GM19238 (cell line): ENCODE measurements around the gene MAPK6.
A peak's percentile ranks its signal among the peaks of the same experiment; 100 is the strongest.
"Not testable (repeated sequence)": the region's sequence is repeated elsewhere in the genome, so short reads cannot be mapped to it uniquely, and the experiment has no call there.

Experiments
- DNase-seq: peaks from one replicate; pipeline ENCODE4 v3.0.0; 2011; ENCODE audit warnings: low spot score; ENCODE audit not compliant: insufficient read length

Gene MAPK6

DNA sequence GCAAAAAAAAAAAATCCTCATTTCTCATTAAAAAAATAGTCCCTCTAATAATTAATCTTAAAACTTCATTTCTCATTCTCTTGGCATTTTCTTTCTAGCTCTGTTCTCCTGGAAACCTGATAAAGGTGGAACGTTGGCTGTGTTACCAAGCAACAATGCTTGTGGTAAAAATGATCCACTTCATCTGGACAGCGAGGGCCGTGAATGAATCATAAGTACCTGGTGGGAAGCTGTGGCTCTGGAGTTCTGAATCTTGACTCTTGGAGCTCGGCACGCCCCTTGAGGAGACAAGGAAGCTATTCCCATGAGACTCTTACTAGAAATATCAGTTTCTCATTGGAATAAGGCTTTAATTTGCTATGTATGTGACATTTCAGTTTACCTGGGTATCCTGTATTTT lies 61.0 kb downstream of the MAPK6 start:
- DNase-seq = no peak

DNA sequence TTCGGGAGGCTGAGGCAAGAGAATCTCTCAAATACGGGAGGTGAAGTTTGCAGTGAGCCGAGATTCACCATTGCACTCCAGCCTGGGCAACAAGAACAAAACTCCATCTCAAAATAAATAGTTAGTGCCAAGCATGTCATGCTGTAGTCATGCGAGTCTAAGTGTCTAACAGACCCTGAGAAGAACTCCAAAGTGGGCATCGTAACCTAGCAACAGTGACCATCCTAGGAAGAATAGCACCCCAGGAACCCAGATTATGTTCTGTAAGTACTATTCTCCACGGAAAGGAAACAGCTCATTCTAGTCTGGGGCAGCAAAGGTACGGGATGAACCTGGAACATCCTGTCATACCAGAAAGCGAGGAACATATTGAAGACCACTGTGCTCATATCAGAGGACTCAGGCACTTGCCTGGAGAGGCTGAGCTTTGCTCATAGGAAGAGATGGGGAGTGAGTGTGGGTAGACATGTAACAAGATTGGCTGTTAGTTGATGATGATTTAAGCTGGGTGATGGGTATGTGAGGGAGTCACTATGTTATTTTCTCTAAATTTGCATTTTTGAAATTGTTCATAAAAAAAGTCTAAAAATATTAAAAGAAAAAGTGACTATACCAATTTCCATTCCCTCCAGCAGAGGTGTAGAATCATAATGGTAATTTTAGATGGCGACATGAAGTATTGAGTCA lies 61.8 kb downstream of the MAPK6 start:
- no peak for DNase-seq

DNA sequence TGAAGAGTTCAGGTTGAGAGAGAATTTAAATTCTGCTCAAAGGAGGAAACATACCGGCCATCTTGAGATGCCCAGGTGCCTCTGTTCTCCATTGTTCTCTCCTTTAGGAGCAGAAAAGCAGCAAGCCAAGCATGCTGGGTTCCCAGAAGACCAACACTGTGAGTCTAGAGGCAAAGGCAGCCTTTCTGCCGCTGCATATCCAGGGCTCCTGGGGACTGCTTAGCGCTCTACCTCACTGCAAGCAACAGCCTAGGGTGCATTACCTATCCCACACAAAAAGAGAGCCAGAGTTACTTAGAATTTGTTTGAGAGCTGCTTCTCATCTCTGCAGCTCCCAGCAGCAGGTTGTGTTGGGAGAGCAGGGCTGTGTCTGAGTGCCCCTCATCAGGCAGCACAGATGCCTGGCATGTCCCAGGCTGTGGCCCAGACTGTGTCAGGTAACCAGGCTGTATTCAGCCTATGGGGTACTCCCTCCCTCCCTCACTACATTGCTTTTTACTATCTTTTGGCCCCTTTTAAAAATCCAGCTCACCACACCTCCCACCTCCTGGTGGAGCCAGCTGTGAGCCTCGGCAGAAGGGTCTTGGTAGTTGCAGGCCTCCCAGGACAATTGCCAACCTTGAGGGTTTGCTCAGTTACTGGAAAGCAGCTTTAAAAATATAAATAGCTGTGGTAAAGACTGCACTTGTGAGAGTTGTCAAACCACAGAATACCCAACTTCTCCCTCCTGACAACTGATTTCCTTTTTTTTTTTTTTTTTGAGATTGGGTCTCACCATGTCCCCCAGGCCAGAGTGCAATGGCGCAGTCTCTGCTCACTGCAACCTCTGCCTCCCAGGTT lies 63.4 kb downstream of the MAPK6 start:
- DNase-seq = peak; percentile 40

DNA sequence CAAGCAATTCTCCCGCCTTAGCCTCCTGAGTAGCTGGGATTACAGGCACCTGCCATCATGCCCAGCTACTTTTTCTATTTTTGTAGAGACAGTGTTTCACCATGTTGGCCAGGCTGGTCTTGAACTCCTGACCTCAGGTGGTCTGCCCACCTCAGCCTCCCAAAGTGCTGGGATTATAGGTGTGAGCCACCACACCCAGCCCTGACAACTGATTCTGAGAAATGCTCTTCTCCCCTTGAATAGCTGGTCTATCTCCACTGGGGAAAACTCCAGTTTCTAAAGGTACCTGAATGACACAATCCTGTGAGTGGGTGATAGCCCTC lies 64.0 kb downstream of the MAPK6 start:
- DNase-seq = not testable (repeated sequence)

DNA sequence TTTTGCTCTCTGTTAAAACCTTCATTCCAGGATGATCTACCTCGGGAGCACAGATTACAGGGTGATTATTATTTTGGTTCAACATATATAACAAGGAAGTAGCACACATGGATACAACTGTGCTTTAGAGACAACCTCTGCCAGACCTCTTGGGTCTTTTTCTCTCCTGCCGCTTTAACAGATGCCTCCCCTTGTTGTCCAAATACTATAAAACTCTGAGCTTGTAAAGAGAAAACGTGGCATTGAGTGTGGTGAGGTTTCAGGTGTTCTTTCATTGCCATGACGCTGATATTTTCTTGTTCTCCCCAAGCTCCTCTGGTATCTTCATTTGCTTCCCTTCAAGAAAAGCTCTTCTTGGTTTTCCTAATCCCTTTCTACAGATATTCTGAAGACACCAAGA lies 64.6 kb downstream of the MAPK6 start:
- DNase-seq = no peak

DNA sequence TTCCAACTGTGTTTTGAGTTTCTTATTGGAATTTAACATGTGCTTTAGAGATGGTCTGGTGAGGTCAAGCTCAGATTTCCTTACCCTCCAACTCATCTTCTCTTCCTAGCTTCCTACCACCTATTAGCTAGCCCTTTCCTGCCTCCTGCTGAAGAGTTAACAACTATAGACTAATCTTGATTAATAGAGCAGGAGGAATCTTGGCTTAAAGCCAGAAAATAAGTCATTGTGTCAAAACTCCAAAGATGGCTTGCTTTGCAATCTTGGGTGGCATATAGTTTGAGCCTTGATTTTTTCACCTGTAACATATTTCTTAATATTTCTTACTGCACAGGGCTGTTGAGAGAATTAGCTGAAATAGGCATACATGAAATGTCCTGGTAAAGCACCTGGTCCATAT lies 66.3 kb downstream of the MAPK6 start:
- no peak for DNase-seq

DNA sequence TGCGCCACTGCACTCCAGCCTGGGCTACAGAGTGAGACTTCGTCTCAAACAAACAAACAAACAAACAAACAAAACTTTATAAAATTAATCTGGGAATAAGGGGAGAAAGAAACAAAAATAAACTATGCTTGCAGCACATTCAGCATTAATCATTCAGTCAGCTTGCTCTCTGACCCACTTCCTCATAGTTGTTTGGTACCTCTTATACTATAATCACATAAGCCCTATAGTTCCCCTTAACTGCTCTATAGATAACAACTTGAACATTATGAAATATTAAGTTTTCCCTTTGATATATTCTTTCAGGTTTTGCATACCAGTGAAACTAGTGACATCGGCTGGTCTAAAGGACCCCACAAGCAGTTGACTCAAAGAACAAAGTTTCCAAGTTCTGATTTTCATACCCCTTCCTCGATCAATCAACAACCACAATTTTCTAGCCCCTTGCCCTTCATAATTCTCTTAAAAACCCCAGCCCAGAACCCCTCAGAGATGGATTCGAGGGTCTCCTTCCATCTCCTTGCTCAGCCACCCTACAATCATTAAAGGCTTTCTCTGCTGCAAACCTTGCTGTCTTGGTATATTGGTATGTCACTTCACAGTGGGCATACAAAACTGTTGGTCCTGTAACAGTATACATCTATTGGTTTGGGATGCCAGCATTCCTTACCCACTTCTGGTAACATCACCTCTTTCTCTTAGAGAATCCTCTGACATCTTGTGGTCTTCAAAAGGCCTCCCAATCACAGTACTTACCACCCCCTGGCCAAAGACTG lies 67.2 kb downstream of the MAPK6 start:
- DNase-seq = no peak

DNA sequence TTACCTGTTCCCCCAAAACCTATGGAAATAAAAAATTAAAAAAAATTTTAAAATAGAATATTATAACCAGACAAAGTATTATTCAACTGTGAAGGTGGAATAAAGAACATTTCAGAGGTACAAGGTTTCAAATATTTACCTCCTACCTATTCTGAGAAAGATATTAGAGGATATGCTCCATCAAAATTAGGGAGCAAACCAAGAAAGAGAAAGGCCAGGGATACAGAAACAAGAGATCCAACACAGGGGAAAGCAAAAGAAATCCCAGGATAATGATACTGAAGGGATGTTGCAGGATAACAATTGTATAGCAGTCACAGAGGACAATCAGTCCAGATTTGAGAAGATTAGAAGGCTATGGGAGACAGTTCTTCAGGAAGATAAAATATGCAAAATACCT lies 71.2 kb downstream of the MAPK6 start:
- DNase-seq = no peak

DNA sequence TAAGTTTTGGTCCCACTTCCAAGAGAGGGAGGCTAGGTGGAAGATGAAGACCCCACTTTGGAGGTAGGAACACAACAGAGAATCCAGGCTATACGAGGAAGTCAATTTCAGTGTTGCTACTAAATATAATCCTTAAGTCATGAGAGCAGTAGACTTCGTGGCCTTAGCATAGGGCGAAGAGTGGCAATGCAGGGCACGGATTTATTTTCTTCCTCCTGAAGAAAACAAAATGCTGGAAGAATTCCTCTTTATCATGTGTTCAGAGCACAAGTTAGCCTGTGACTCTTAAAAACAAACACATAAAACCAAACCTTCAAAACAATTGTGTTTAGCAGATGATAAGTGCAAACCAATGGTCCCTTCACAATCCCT lies 74.1 kb downstream of the MAPK6 start:
- no peak for DNase-seq

DNA sequence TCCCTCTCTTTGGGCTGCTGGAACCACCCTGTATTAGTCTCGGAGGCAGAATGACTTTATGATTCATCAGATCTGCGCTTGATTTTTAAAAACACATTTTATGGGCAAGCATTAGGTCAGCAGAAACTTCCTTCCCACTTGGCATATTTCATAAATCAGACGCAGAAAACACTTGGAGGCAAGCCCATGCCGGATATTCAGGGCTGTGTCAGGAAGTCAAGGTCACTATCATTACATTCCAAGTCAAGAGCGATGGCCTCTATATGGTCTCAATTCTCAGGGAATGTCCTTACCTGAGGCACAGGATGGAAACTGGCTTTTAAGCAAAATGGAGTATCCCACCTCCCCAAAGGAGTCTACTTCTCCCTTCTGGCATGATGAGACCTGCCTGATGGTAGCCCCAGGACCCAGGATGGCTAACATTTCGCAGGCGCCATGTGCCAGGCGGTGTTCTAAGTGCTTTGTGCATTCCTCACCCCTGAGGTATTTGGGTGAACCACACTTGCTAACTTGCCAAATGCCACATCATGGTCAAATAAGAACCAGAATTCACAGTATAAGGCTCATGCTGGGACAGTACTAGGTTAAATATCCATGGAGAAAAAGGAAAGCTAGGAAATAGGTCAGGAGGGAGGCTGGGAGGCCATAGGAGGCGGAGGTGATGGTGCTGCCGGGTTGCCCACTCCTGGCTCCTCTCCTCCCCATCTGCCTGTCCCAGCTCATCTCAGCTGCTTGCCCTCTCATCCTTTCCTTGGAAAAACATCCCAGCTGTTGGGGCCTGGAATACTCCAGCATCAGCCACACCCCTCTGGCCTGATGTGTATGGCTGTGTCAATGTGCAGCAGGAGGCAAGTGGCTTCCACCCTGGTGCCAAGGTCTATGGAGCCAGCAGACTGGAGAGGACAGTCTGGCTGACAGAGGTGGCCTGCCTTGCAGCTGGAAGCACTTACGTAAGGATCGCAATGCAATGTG lies 74.8 kb downstream of the MAPK6 start:
- no peak for DNase-seq

DNA sequence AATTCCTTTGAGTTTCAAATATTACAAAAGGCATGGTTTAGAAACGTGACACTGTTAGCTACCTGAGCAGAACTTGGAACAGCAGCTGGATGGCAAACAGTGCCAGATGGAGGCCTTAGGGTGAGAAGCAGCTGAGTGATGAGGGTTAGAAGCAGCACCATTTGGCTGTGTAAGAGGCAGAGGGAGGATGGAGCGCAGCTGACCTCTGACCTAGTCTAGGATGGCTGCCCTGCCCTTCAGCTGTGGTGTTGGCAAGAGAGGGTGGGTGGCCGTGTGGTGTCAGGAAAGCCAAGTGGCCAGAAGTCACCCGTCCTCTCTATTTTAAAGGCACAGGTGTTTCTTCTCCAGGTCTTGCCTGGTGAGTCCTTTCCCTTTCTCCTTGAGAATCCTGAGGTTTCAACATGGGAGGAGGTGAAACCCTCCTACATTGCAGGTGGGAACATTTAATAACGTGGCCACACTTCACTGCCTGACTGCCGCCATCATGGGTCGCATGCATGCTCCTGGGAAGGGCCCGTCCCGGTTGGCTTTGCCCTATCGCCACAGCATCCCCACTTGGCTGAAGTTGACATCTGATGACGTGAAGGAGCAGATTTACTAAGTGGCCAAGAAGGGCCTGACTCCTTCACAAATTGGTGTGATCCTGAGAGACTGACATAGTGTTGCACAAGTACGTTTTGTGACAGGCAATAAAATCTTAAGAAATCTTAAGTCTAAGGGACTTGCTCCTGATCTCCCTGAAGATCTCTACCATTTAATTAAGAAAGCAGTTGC lies 76.0 kb downstream of the MAPK6 start:
- no peak for DNase-seq

DNA sequence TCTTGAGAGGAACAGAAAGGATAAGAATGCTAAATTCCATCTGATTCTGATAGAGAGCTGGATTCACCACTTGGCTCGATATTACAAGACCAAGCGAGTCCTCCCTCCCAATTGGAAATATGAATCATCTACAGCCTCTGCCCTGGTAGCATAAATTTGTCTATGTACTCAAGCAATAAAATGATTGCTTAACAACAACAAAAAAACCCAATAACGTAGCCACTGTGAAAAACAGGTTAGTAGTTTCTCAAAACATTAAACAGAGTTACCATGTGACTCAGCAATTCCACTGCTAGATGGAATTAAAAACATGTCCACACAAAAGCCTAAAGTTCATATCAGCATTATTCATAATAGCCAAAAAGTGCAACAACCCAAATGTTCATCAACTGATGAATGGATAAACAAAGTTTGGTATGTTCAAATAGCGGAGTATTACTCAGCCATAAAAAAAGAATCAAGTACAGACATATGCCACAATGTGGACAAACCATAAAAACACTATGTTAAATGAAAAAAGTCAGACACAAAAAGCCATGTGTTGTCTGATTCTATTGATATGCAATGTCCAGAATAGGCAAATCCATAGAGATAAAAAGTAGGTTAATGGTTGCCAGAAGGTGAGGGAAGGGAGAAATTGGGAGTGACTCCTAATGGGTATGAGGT lies 76.7 kb downstream of the MAPK6 start:
- no peak for DNase-seq

DNA sequence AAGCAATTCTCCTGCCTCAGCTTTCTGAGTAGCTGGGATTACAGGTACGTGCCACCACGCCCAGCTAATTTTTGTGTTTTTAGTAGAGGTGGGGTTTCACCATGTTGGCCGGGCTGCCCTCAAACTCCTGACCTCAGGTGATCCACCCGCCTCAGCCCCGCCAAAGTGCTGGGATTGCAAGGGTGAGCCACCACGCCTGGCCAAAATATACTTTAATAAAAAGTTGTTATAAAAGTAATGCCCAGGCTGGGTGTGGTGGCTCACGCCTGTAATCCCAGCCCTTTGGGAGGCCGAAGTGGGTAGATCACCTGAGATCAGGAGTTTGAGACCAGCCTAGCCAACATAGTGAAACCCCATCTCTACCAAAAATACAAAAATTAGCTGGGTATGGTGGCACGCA lies 77.5 kb downstream of the MAPK6 start:
- DNase-seq = not testable (repeated sequence)

DNA sequence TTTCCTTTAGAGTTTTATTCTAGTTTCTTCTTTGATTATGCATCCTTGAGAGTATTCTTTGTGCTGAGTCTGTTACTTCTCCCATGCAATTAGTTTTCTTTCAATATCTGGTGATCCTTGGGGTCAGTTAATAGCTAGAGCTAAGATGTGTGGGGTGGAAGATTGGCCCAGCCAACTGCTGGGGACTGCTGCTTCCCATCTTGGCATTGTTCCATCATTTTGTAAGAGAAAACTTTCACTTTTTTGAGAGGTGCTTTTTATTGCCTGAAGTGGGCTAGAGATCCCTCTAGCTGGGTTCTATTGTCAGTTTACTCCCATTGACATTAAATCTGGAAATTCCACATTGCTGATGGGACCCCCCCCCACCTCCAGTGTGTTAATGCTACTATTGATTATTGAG lies 78.2 kb downstream of the MAPK6 start:
- no peak for DNase-seq

DNA sequence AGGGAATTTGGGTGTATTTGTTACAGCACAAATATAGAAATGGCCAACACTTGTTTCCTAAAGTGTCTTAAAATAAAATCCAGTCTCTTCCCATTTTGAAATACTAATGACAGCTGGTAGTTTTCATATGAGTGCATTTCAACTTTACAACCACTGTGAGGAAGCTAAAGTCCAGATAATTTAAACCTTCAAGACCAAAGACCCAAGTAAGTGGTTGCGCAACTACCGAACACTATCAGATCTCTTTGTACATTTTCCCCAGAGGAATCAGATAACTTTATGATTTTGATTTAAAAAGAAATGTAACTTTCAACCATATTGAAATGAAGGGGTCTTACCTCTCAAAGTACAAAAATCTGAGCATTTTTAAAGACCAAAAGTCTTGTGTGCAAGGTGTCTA lies 79.3 kb downstream of the MAPK6 start:
- no peak for DNase-seq

DNA sequence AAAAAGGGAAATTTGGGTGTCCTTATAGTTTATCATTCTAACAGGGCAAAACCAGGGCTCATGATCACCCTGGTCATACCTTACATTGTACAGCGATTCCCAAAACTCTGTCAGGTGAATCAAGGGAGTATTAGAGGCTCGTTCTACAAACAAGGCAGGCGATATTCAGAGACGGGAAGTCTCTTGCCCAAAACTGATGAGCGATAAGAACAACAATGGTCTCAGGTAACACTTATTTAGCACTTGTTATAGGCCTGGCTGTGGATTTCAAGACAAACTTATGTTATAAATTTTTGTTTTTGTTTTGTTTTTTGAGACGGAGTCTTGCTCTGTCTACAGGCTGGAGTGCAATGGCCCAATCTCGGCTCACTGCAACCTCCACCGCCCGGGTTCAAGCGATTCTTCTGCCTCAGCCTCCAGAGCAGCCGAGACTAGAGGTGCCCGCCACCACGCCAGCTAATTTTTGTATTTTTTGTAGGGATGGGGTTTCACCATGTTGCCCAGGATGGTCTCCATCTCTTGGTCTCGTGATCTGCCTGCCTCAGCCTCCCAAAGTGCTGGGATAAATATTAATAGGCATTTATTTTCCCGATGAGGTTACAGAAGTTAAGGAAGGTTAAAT lies 80.7 kb downstream of the MAPK6 start:
- no peak for DNase-seq

DNA sequence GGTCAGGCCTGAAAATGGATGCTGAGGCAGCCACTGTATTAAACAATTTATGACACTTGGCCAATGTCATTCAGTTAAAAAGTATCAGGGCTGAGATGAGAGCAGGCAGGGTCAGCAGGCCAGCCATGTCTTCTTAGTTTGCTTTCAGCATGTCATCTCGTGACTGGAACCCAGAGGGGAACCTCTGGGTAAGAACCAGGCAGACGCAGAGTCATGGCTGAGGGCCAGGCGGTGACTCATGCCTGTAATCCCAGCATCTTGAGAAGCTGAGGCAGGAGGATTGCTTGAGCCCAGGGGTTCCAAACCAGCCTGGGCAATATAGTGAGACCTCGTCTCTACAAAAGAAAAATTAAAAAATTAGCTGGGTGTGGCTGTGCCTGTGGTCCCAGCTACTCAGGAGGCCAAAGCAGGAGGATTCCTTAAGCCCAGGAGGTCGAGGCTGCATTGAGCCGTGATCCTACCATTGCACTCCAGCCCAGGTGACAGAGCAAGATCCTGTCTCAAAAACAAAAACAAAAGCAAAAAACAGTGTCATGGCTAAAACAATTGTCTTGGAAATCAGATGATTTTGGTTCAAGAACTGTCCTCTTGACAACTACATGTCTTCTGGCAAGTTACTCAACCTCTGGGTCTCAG lies 81.9 kb downstream of the MAPK6 start:
- no peak for DNase-seq

DNA sequence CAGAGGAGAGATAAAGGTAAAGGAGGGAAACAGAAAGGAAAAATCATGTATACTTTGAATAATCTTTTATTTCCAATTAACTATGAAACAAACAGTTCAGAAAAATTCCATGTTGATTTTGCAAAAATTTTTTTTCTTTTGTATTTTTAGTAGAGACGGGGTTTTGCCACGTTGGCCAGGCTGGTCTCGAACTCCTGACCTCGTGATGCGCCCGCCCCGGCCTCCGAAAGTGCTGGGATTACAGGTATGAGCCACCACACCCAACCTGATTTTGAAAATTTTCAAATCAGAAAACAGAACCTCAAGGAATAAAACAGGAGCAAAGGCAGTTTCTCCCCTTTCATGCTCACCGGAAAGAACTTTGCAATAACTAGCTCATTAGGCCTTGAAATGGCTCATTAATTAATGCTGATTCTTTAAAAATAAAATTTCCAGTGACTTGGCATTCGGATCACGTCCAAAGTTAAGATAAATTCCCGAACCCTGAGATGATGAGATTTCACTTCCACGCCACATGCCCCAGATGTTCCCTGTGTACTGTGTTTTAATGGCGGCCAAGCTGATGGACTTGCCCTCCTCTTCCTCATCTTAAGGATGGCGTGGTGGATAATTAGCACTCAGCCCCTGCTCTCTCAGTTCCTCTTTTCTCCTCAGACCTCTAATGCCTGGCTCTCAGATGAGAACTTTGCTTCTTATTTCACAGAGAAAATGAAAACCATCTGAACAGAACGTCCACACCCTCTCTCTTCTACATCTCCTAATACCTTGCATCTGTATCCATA lies 82.7 kb downstream of the MAPK6 start:
- DNase-seq = no peak
